Renal cortex interstitium (tissue), 15 donors: ENCODE measurements around the gene REG1B. TPM values are rescaled to one million over a fixed set of nuclear protein-coding genes. Genes with fewer than 3 reads are reported as not detected.

Source experiments
- DNase-seq, 11 donors: peaks; one replicate each; pipeline ENCODE4 v3.0.0-alpha.2; 2013; ENCODE audit warnings: low read depth in 9 of 11, low spot score in 4 of 11; ENCODE audit errors: extremely low read depth in 1 of 11
- long read RNA-seq, 16 experiments: transcript quantifications; one replicate each; lab custom pipeline, GENCODE V29; 2026
- polyA plus RNA-seq, 3 donors: library from polyadenylated mRNA; unstranded; fragments of 120-200 nt; gene quantifications; one replicate each; pipeline ENCODE4 v1.2.1, GENCODE V29; 2013; ENCODE audit not compliant: insufficient read length in 3 of 3

The REG1B gene
- not detected for polyA plus RNA-seq
- long read RNA-seq, donor 1: 0 reads
- long read RNA-seq, donor 2: 0 reads
- long read RNA-seq, donor 3: 0 reads
- long read RNA-seq, donor 4: 0 reads
- long read RNA-seq, donor 5: 0 reads
- long read RNA-seq, donor 6: 0 reads
- long read RNA-seq, donor 7: 0 reads
- long read RNA-seq, donor 8: 0 reads
- long read RNA-seq, donor 9: 0 reads
- long read RNA-seq, donor 10: 0 reads
- long read RNA-seq, donor 11: 0 reads
- long read RNA-seq, donor 12: 0 reads
- long read RNA-seq, donor 13: 0 reads
- long read RNA-seq, donor 14: 0 reads
- long read RNA-seq, donor 15: 0 reads
- long read RNA-seq, donor 16: 0 reads

DNA sequence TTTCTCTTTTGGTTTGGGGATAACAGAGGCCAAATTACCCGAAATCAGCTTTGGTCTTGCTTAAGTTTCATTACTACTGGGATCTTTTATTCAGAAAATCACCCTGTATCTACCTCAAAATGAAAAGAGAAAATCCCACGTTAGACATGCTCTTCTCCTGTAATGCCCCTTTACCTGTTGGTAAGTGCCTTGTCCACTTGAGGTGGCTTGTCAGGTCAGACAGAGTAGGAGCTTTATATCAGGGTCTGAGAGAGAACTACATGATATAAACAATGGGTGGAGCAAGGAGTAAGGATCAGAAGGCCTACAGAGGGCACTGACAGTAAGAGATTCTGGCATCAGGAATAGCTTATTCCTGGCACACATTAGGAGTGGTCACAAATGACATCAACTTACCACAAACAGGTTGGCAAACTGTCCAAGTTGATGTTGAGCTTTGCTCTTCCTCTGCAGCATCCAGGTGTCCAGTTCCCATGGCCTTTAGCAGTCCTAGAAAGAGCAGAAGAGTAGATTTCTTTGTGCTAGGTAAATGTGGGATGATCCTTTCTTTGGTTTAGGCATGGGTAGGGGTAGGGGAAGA is at the start of gene REG1B:
TSS of gene REG1B (minus strand) at position 209 of the 580 bp plus-strand sequence. CDS start 381 bp downstream, outside the sequence.
- DNase-seq: no peak

- no peak for DNase-seq
Measured at GRCh38 chr2:79131687-79132086, 43.9 kb upstream of the REG1B start.

DNA sequence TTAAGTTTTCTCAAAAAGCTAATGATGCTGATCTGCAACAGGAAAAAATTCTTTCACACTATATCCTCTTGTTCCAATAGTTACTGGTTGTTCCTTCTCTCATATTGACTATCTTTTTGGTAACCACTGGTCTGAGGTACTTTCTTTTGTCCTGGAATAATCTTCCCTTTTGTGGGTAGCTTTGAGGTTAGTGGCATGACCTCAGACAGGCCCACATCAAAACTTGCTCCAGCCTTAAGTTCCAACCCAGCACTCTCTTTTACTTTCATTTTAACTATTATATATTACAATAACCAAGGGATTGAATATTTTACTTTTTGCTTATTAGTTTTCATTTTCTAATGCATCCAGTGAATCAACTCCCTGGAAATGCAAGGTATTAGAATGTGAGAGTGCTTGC is 42.0 kb upstream of the REG1B start:
- no peak for DNase-seq

DNA sequence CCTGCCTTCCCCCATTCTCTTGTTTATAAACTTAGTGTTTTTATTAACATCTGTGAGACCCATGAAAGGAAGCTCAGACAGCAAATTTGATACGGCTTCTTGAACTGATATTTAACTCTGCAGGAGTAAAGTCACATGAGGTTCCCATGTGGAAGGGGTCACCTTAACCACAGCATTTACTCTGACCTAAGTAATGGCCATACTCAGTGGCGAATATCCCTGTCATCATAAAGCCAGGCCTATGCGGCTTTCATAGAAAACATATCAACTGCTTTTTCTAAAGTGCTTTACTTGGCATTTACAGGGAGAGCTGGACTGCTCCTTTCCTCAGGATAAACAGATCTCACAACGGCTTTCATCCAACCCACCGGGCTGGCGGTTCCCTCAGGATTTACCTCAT is 41.5 kb upstream of the REG1B start:
- DNase-seq: no peak

DNA sequence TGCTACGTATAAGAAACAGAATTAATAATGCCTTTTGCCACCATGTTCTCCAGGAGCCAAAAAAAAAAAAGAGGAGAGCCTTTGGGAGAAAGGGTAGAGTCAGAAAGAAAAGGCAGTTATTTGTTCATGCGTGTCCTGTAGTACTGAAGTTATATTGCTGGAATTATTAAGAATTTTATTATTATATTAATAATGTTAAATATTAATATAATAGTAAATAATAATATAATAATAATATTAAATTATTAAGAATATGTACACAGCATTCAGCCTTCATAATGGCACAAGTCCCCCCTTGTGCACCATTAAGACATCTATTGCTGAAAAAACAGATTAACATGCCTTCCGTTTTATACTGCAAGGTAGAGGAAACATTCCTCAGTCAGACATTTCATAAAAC is 40.6 kb upstream of the REG1B start:
- DNase-seq: no peak

DNA sequence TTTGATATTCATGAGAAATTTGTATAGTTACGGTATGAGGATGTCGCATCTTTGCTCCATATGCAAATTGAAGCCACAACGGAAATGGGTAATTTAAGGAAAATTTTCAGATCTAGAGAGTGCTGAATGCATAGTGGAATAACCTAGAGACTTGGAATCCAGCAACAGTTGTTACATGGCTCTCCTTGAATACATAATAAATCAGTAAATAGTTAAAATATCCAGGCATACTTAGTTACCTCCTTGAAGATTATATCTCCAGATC is 37.9 kb upstream of the REG1B start:
- no peak for DNase-seq

DNA sequence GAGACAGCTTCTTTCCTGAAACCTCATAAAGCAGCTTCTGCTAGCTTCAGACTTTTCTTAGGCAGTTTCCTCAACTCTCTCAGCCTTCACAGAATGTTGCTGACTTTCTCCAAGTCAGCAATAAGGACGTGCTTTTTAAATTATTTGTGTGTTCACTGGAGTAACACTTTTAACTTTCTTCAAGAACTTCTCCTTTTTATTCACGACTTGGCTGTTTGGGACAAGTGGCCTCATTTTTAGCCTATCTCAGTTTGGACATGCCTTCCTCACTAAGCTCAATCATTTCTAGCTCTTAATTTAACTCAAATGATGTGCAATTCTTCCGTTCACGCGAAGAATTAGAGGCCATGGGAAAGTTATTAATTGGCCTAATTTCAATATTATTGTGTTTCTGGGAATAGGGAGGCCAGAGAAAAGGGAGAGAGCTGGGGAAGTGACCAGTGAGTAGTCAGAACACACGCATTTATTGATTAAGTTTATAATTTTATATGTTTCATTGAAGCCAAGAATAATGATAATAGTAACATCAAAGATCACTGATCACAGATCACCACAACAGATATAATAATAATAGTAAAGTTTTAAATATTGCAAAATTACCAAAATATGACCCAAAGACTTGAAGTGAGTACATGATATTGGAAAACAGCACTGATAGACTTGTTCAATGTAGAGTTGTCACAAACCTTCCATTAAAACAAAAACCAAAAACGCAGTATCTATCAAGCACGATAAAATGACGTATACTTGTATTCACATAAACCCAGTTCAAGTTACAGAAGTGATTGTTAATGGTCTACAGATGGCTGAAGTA is 37.3 kb upstream of the REG1B start:
- no peak for DNase-seq

- no peak for DNase-seq
Measured at GRCh38 chr2:79122676-79123075, 34.9 kb upstream of the REG1B start.

DNA sequence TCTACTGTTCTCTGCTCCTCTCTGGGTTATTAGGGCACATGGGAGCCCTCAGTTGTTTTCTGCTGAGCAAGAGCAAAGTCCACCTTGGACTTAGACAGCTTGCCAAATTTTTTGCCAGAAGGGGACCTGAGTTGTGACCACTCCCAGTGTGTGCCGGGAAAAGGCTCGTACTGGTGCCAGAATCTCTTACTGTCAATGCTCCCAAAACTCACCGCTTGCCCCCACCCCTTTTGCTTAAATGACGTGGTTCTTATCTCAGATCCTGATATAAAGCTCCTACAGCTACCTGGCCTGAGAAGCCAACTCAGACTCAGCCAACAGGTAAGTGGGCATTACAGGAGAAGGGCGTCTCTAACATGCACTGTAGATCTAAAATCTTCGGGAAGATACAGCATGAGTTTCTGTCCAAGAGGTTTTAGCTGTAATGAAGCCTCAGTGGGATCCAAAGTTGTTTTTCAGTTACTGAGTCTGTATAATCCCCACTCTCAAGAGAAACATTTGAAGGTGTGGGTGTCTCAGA is 32.5 kb upstream of the REG1B start, which contains the start of gene REG1A:
TSS of gene REG1A (plus strand) at position 295 of the 520 bp plus-strand sequence. CDS start 374 bp downstream, outside the sequence.
- DNase-seq: no peak

- DNase-seq: no peak
Measured at GRCh38 chr2:79116997-79117928, 29.5 kb upstream of the REG1B start.

DNA sequence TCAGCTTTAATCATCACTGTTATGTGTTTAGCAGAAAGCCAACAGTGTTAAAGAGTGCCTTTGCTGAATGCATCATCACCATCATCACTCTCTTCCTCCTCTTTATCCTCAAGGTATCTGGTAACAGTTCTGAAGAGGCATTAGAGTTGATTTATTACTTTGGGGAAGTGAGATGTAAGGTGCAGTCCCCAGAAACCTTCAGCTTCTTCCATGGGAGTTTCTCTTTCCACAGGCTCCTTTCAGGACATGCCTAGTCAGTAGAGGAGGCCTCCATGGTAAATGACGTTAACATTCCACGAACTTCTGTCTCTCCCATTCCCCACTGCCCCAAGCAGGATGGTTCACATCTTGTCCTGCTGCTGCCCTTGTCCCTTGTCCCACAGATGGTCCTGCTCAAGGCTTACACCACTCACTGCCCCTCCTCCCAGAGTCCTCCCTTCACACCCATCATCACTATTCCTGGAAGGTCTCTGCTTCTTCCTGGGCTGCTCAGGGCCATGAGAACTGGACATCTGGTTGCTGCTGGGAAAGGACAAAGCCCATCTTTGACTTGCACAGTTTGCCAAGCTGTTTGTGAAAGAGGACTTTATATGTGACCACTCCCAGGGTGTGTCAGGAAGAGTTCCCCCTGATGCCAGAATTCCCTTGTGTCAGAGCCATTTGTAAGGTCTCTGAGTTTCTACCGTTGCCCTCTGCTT is 27.2 kb upstream of the REG1B start:
- no peak for DNase-seq

DNA sequence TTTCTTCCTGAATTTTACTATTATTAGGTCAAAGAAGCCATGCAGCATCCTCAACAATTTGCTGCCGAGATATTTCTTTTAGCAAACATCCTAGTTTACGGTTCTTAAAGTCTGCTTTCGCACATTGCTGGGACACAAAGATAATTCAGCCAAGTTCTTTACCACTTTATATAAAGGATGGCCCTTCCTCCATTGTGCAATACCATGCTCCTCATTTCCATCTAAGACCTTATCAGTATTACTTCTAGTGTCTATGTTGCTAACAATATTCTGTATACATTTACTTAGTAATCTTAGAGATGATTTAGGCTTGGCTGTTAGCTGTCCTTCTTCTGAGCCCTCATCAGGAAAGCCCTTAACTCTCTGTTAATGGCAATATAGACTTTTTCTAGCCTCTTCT is 24.5 kb upstream of the REG1B start:
- DNase-seq: no peak

- no peak for DNase-seq
Measured at GRCh38 chr2:79105259-79105658, 17.5 kb upstream of the REG1B start.

- no peak for DNase-seq
Measured at GRCh38 chr2:79103214-79103613, 15.4 kb upstream of the REG1B start.

- no peak for DNase-seq
Measured at GRCh38 chr2:79101024-79101423, 13.2 kb upstream of the REG1B start.

- no peak for DNase-seq
Measured at GRCh38 chr2:79100285-79100684, 12.5 kb upstream of the REG1B start.

GRCh38 chr2:79099140-79099686 is 11.4 kb upstream of the REG1B start:
- no peak for DNase-seq

- DNase-seq: no peak
Measured at GRCh38 chr2:79097843-79098242, 10.1 kb upstream of the REG1B start.
